Activated T-cell treated with anti-CD3 and anti-CD28 coated beads for 1 hour (primary cell): ENCODE data around the gene CHAD.
"Not testable (repeated sequence)": the region's sequence is repeated elsewhere in the genome, so short reads cannot be mapped to it uniquely, and the experiment has no call there.

ENCODE experiments used
- DNase-seq: peaks from one replicate; pipeline ENCODE4 v3.0.0-alpha.2; 2020; ENCODE audit warnings: low read depth

CHAD gene

GRCh38 chr17:50473901-50474300 lies 5.2 kb upstream of the CHAD start:
- no peak for DNase-seq

- DNase-seq: not testable (repeated sequence)
These were observed 4.1 kb upstream of the CHAD start for GRCh38 chr17:50472761-50473161.

GRCh38 chr17:50472286-50472685 lies 3.6 kb upstream of the CHAD start:
- no peak for DNase-seq

DNA sequence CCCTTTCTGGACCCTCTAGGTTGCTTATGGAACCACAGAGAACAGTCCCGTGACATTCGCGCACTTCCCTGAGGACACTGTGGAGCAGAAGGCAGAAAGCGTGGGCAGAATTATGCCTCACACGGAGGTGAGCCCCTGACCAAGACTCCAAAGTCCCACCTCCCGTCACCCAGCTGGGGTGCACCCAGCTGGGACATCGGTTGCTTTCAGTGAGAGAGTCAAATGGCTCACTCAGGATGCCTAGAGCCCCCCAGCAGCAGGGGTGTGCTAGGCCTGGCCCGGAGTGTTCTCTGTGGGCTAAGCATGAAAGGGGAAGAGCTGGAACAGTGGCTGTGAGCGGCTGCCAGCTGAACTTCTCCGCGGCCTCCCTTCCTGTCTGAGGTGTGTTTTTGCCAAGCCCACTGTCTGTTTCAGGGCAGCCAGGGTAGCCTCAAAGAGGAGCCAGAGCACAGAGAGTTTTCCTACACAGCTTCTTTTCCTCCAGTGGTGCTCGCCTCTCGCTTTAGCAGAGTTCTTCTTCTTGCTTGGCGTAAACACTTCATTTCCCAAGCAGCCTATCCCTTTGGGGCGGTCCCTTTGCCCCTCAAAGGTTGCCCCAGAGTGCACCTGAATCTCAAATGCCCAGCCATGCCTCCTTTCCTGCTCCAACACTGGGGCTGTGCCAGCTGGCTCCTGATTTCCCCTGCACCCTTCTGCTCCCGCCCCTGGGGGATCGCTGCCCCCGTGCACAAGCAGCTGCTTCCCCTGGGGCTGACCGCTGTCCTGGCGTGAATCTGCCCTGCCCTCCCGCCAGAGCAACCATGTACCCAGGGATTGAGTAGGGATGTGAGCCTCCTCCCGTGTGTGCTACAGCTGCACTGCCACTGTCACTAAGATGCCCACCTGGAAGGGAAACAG lies 2.6 kb upstream of the CHAD start:
- no peak for DNase-seq

DNA sequence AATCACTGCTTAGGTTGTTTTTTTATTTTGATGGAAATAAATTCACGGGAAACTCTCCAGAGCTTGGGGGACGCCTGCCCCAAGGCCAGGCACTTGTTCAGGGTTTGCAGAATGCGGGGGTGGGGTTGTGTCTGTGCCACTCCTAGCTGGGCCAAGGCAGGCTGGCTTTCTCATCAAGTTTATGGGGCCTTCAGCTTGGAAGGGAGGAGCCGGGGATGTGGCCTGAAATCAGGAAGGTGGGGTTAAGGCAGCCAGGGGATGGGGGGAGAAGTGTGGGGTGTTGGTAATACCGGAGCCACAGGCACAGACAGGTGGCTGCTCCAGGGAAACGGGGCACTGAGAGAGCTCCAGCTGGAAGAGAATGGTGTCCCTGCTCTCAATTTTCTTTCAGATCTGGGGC lies 1.7 kb upstream of the CHAD start:
- DNase-seq: no peak

- DNase-seq: no peak
These were observed 1.1 kb upstream of the CHAD start for GRCh38 chr17:50469671-50470305.

GRCh38 chr17:50469208-50469605 lies 527 bp upstream of the CHAD start:
- no peak for DNase-seq

DNA sequence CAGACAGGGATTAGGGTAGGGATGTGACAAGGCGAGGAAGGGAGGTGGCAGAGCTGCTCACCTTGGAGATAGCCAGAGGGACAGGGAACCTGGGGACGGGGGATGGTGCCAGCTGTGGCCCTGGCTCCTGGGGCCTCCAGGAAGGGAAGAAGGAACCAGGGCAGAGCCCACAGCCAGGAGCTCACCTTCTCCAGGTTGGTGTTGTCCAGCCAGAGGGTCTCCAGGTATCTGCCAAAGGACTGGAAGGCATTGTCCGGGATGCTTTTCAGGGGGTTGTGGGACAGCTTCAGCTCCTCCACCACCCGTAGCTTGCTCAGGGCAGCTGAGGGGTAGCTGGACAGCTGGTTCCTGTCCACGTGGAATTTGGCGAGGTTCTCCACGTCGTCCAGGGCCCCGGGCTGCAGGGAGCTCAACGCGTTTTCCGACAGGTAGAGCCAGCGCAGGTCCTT lies 801 bp downstream of the CHAD start:
- no peak for DNase-seq

DNA sequence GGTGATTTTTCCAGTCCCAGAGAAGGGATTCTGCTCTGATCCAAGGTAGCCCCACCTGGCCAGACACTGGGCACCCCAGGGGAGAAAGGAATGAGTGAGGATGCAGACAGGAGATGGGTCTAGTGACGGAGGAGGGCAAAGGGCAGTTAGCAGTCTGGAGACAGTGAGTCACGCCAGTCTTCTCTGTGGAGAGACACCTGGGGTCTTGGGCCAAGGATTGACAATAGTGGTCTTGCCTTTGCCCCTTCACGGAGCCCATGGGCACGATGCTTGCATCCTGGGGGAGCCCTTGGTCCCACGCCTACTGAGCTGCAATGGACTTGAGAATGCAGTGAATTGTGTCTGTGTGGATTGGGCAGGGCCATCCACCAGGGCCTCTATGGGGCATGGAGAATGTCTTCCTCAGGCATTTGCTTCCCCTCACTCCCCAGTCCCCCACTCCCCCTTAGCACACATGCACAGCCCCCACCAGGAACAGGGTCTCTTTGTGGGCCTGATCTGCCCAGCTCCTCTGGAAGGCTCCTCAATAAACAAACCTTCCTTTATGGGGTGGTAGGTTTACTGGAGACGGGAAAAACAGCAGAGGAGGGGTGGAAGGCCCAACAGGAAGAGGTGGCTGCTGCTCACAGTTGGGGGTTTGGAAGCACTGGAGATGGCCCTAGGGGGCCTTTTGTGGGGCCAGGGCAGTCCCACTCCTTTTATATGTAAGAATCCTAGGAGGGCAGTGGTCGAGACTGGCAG lies 1.4 kb downstream of the CHAD start:
- no peak for DNase-seq

GRCh38 chr17:50466371-50467113 lies 2.1 kb downstream of the CHAD start:
- no peak for DNase-seq

DNA sequence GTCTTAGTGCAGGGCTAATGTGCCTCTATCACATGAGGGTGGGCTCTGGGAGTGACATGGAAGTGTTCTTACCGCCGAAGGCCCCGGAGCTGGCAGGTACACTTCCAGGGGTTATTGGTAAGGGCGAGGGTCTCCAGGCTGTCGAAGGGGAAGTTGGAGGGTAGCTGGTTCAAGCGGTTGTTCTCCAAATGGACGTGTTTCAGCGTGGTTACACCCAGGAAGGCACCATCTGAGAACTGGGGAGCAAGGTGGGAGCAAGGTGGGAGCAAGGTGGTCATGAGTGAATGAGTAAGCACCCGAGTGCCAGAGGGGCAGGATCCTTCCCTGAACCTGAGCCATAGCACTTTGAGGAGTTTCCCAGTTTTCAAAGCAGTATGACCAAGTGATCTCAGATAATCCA lies 3.0 kb downstream of the CHAD start:
- no peak for DNase-seq

DNA sequence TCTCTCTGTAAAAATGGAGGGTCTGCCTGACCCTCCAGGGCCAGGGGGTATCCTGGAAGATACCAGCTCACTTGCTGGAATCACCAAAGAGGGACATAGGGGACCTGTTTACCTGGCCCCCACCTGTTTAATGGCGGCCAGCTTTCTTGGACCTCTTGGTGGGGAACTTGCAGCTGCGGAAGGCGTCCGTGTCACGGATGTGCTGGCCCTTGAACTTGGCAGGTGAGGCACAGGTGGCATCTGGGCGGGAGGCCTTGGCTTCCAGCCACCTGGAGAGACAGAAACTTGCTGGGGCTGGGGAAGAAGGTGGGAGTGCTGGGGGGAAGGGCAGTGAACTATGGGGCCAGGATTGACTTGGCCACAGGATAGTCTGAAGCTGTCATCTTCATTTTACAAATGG lies 3.5 kb downstream of the CHAD start:
- no peak for DNase-seq

GRCh38 chr17:50464736-50465135 lies 3.9 kb downstream of the CHAD start:
- no peak for DNase-seq

- DNase-seq: no peak
These were observed 4.6 kb downstream of the CHAD start for GRCh38 chr17:50464121-50464520.

DNA sequence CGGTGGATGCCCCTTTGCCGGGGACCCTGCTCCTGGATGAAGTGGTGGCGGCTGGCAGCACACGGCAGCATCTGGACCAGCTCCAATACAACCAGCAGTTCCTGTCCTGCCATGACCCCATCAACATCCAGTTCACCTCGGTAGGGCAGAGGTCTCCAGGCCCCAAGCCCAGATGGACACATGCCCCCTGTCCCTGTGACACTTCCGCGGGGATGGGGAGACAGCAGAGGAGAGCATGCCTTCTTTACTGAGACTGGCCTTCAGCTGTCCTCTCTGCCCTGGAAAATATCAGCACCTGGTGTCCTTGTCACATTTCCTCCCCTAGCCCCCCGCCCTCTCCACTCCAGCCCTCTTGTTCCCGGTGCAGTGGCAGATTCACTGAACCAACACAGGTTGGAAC lies 6.2 kb downstream of the CHAD start:
- DNase-seq: no peak

DNA sequence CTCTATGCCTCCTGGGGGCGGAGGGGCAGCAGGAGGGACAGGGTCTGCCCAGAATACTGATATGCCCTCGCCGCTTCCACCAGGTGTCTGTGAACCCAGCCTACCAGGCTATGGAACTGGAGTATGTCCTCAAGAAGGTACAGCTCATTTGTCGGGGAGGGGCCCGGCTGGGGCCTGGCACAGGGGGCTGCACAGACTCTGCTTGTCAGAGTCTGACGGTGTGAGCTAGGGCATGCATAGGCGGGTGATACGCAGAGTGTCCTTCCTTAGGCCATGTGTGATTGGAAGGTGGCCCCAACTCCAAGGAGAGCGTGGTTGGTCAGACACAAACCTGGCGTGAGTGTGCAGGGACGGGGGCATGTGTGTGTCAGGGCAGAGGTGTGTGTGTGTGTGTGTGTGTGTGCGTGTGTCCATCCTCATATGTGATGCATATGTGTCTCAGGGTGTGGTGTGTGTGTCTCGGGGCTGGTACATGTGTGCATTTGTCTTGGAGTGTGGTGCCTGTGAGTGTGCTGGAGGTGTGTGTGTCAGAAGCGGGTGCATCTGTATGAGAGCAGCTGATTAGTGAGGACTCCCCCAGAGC lies 7.0 kb downstream of the CHAD start:
- DNase-seq: no peak

- no peak for DNase-seq
These were observed 7.7 kb downstream of the CHAD start for GRCh38 chr17:50460831-50461526.

- no peak for DNase-seq
These were observed 8.9 kb downstream of the CHAD start for GRCh38 chr17:50459756-50460155.

DNA sequence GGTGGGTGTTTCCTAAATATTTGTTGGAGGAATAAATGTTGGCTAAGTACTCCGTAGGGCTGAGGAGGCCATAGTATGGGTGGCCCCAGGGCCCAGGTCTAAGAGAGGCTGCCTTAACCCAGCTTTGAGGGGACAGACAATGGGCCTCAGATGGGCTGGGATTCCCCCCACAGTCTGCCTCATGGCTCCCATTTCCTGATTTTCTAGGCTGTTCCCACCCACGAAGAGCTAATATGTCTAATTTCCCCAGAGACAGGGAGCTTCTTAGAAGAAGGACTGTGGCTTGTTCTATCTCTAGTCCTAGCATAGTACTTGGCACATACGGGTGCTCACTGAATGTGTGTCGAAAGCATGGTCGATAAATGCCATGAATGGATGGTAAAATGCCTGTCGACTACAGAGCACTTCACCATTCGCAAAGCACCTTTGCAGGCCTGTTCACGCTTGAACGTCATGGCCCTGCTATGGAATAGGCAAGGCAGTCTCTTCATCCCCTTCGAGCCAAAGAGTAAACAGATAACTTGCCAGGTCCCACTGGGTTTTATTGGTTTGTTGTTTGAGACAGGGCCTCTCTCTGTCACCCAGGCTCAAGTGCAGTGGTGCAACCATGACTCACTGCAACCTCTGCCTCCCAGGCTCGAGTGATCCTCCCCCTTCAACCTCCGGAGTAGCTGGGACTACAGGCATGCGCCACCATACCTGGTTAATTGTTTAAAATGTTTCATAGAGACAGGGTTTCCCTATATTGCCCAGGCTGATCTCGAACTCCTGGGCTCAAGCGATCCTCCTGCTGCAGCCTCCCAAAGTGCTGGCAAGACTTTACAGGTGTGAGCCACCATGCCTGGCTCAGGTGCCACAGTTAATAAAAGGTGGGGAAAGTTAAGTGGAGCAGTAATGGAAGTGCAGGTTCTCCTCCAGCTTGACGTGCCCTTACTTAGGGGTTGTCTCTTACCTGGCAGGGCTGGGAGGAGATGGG lies 9.7 kb downstream of the CHAD start:
- DNase-seq: no peak

DNA sequence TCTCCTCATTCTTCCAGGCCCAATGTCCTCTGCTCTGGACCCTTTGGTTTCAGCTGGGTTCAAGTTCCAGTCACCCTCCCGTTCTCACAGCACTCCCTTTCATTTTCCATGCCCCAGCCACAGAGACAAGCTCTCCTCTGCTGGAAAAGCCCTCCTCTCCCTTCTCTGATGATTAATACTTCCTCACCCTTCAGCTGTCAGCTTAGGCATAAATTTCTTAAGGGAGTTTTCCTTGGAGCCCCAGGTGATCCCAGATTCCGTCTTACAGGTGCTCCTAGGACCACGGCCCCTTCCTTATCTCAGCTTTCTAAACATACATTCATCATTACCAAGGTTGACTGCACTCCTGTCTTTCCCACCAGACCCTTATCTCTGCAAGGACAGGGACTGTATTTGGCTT lies 10.4 kb downstream of the CHAD start:
- no peak for DNase-seq
